GM21528 (cell line): ENCODE measurements around the gene NRG3.

Experiments used
- ATAC-seq: cut with Tn5 transposase; IDR thresholded peaks from one replicate; pipeline ENCODE4 v1.9.1; 2021; ENCODE audit warnings: mild to moderate bottlenecking, moderate library complexity; ENCODE audit not compliant: unreplicated experiment, low FRiP score

The NRG3 gene

DNA sequence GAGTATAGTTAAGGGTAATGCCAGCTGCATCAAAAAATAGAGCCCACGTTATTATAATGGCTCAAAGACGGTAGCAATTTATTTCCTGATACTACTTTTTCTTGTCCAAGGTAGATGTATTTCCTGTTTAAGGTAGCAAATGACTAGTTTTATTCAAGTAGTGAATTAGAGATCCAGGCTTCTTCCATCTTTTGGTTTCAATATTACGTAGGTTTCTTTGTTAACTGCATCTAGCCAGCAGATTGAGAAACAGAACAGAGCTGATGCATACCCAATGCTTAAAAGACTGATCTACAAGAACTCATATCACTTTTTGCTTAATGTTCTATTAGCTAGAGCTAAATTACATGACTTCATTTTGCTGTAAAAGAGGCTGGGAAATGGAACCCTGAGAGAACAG lies 992.1 kb downstream of the NRG3 start:
- no peak for ATAC-seq

GRCh38 chr10:82874671-82875070 lies 999.7 kb downstream of the NRG3 start:
- no peak for ATAC-seq

GRCh38 chr10:82880776-82881290 lies 1005.8 kb downstream of the NRG3 start:
- ATAC-seq, result no peak

DNA sequence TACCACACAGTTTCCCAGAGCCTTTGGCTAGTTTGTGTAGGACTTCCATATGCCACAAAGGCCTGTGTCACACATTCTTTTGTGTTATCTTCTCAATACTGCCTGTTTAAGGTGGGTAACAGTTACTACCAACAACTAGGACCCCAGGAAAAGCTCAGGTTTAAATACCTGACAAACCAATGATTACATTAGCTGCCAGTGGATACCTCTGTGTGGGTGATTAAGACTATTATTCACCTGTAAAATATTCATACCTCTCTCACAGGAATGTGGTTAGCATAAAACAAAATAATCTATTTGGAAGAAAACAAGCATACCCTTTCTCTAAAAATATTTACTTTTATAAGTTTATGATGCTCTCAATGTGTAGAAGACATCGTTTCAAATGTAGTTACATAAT lies 1007.7 kb downstream of the NRG3 start:
- no peak for ATAC-seq

DNA sequence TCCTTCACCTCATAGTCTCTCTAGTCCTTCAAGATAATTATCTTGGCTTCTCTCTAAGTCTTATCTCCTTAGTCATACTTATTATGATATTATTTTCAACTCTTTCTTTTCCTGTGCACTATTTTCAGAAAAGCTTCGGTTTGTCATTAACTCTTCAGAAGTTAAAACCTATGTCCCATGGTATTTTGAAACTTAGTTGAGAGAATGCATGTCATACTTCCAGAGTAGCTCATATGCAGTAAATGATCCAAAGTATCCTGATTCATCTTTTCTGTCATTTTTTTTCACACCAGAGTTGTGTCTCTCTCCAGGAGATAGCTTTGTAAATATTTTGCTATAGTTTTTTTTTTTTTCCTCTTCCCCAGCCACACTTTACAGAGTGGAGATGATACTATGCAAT lies 1008.6 kb downstream of the NRG3 start:
- no peak for ATAC-seq

GRCh38 chr10:82887488-82887887 lies 1012.5 kb downstream of the NRG3 start:
- no peak for ATAC-seq

GRCh38 chr10:82888809-82889455 lies 1013.9 kb downstream of the NRG3 start:
- no peak for ATAC-seq

DNA sequence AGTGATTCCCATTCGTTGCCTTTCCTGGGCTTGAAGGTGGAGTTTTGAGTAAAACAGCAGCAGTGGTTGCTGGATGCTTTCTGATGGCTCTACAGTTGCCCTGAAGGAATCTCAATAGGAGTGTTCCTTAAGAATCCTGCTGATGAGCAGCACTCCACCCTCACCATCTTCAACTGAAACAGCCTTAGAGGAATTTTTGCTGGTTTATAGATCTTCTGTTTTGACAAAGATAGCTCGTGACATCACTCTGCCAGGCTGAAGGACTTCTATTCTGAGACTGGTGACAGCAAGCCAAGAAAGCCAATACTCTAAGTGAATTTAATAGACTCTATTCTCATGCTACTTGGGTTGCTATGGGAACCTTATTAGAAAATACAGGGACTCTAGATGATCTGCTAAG lies 1014.7 kb downstream of the NRG3 start:
- no peak for ATAC-seq

DNA sequence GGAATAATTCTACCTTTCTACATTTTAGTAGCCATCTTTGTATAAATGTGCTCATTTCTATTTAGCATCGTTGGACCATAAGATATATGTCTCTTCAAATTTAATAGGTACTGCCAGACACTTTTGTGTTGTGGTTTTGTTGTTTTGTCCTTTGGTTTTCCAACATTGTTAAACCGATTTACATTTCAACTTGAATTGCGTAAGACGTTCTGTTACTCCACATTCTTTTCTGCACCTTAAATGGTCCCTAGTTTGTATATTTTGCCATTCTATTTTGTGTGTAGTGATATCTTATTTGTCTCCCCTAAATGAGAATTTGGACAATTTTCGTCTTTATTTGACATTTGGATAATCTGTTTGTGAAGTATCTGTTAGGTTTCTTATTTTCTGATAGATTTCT lies 1015.6 kb downstream of the NRG3 start:
- no peak for ATAC-seq

GRCh38 chr10:82908096-82908495 lies 1033.1 kb downstream of the NRG3 start:
- no peak for ATAC-seq

GRCh38 chr10:82908751-82909150 lies 1033.8 kb downstream of the NRG3 start:
- ATAC-seq, result no peak

GRCh38 chr10:82910301-82910700 lies 1035.3 kb downstream of the NRG3 start:
- ATAC-seq, result no peak

DNA sequence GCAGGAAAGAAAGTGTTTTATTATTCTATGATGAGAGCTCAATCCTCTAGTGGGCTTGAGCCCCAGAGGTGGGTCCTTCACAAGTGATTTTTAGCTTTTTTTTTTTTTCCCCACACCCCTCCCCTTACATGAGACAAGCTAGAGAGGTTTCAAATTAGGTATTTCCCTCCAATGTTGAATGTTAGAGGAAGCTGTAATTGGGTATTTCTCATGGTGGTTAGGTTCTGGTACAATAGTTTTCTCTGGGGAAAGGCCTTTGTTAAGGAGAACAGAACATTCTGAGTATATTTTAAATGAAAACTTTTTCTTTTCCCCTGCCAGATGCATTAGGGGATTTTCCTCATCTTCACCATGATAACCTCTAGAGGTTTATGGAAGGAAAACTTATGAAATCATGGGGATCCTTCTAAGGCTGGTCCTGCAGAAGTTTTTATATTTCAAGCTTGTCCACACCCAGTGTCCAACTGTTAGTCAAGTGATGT lies 1039.7 kb downstream of the NRG3 start:
- no peak for ATAC-seq

DNA sequence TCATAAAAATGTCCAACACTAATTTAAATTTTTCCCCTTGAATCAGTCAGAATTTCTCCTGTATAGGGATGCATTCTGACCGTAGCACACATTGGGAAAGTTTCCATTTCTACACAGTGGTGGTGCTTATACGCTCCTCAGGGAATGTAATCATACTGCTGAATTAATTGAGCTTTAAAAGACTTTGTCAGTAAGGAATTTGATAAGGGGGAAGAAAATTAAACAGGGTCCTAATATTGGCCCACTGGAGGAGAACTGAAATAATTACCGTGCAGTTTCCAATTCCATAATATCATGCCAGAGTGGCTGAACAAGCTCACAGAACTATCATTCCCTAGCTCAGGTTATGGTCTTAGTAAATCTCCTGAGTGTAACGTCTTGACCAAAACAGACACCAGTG lies 1041.9 kb downstream of the NRG3 start:
- no peak for ATAC-seq

DNA sequence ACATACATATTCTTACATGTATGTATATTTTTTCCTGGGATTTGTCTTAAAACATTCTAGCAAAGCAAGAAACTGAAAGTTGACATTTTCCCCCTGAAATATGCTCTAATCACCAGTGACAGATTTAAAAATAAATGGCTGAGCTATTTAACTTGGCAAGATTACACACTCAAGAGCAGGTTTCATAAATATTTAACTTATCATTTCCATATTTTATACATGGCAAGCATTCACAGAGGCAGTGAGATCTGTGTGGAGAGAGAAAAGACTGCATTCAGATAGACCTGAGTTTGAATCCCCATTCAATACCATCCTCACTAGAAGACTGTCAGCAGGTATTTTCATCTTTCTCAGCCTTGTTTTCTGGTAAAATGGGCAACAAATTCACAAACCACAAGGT lies 1043.0 kb downstream of the NRG3 start:
- ATAC-seq, result no peak

- no peak for ATAC-seq
These were observed 1047.1 kb downstream of the NRG3 start for GRCh38 chr10:82922046-82922445.

DNA sequence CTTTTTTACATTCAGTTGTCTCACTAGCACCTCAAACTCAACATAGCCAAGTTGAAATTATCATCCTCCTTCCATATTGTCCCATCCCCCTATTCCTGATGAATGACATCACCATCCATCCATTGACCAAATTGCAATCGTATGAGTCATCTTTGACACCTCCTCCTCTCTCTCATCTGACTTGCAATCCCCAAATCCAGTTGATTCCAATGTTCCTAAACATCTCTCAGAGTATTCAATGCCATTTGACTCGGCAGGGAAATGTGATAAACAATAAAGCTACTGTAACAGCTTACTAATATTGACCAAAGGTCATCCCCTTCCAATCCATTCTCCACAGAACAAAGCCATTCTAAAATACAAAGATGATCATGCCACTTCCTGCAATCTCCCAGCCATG lies 1047.8 kb downstream of the NRG3 start:
- no peak for ATAC-seq

DNA sequence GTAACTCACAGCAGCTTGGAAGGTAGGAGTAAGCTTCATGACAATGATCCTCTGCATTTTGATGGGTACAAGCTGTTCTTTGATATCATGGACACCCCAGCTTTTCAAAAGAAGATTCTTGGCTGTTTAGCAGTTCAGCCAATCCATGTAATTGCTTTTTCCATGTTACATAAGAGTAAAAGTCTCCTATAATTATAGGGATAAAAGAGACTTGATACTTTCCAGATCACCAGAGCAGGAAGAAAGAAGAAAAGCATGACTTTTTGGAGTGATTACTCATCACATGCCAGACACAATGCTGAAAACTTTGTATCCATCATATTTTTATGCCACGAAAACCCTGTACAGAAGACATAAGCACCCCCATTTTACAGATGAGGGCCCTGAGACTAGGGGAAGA lies 1049.7 kb downstream of the NRG3 start:
- no peak for ATAC-seq

GRCh38 chr10:82925547-82925946 lies 1050.6 kb downstream of the NRG3 start:
- ATAC-seq, result no peak

DNA sequence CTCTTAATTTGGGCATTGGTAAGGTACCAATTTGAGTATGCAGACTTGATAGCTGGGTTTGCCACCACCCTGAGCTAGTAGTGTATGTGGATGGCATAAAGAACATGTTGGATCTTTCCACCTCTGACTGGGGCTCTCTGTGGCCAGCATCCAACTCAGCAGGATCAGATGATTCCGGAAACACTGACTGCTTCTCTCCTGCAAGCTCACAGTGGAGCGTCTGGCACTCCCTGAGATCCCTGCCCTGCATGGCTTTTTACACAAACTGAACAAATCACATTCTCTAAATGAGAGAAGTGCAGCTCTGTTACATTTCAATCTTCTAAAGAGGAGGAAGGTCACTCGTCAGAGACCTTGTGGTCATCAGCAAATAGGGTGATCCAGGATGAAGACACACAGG lies 1057.5 kb downstream of the NRG3 start:
- ATAC-seq, result no peak

DNA sequence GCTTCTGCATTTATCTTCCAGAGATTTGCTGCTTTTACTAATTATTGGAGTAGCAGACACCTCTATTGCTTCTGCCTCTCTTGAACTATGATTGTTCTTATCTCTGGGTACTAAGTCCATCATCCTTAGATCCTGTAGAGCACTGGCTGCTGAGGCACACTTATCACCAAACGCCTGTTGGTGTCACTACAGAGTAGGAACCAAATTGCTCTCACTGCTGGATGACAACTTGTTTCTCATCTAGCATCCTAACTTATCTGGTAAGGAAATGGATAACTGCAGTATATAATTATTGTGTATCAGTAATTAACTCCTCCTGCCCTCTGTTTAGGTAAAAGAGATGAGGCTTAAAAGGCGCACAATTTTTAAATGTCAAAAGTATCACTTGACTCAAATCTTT lies 1059.4 kb downstream of the NRG3 start:
- no peak for ATAC-seq

- no peak for ATAC-seq
These were observed 1060.0 kb downstream of the NRG3 start for GRCh38 chr10:82934947-82935346.

DNA sequence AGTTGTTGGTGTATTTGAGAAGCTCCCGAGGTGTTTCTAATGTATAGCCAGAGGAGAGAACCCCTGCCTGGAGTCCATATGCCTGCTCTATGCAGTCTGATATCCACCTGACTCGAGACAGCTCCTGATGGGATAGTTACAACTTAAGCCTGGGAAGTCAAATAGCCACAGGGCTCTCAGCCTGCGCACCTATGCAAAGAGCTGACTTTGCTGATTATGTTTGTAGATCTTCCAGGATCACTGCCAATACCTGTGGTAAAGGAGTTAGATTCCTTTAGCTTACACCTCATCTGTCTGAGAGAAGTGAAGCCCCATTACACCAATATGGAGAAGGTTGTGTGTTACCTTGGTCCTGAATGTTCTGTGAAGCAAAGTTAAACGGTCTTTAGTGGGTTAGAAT lies 1063.3 kb downstream of the NRG3 start:
- ATAC-seq, result no peak
